Measurements from ENCODE around the gene HACD3.
"Not testable (repeated sequence)": the region's sequence is repeated elsewhere in the genome, so short reads cannot be mapped to it uniquely, and the experiment has no call there.

The HACD3 gene

DNA sequence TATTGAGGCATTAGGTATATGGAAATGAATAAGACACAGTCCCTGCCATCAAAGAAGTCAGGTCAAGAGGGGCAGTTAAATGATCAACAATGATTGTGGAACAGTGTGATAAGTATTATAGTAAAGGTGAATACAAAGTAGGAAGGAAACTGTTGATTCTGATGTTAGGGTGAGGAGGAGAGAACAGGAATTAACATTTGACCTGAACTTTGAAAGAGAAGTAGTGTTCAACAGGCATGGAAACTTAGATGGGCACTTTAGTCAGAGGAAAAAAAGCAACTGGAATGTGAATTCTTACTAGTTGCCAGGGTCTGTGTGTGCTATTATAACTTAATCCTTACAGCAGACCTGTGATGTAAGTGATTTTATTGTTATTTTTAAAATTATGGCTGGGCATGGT, 17.6 kb downstream of the HACD3 start:
- no peak for FAIRE-seq
- no peak for DNase-seq (ENCODE audit: extremely low spot score, insufficient read length, low read depth)

DNA sequence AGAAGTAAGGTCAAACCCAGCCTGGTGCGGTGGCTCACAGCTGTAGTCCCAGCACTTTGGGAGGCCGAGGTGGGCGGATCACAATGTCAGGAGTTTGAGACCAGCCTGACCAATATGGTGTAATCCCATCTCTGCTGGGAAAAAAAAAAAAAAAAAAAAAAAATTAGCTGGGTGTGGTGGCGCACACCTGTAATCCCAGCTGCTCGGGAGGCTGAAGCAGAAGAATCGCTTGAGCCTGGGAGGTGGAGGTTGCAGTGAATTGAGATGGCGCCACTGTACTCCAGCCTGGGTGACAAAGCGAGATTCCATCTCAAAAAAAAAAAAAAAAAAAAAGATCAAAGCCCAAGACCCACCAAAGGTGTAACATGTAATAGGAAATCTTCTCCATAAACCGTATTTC, 19.0 kb downstream of the HACD3 start:
- not testable (repeated sequence) for DNase-seq (ENCODE audit: extremely low spot score, insufficient read length, low read depth); FAIRE-seq

- DNase-seq (ENCODE audit: extremely low spot score, insufficient read length, low read depth) (no peak), FAIRE-seq (no peak)
Observed at GRCh38 chr15:65550681-65551098, 20.4 kb downstream of the HACD3 start.

GRCh38 chr15:65551183-65551582, 20.9 kb downstream of the HACD3 start:
- FAIRE-seq: no peak
- no peak for DNase-seq (ENCODE audit: extremely low spot score, insufficient read length, low read depth)

GRCh38 chr15:65552851-65553250, 22.6 kb downstream of the HACD3 start:
- FAIRE-seq: not testable (repeated sequence)

GRCh38 chr15:65553691-65554090, 23.4 kb downstream of the HACD3 start:
- no peak for FAIRE-seq
- DNase-seq (ENCODE audit: extremely low spot score, insufficient read length, low read depth): no peak

More at GRCh38 chr15:65552851-65553250, 22.6 kb downstream of the HACD3 start:
- not testable (repeated sequence) for DNase-seq (ENCODE audit: extremely low spot score, insufficient read length, low read depth)

GRCh38 chr15:65556622-65557021, 26.4 kb downstream of the HACD3 start:
- no peak for FAIRE-seq
- DNase-seq (ENCODE audit: extremely low spot score, insufficient read length, low read depth): no peak

- FAIRE-seq: no peak
- no peak for DNase-seq (ENCODE audit: extremely low spot score, insufficient read length, low read depth)
Observed at GRCh38 chr15:65558336-65558735, 28.1 kb downstream of the HACD3 start.

GRCh38 chr15:65558997-65559760, 28.9 kb downstream of the HACD3 start:
- DNase-seq (ENCODE audit: extremely low spot score, insufficient read length, low read depth) (no peak), FAIRE-seq (no peak)

DNA sequence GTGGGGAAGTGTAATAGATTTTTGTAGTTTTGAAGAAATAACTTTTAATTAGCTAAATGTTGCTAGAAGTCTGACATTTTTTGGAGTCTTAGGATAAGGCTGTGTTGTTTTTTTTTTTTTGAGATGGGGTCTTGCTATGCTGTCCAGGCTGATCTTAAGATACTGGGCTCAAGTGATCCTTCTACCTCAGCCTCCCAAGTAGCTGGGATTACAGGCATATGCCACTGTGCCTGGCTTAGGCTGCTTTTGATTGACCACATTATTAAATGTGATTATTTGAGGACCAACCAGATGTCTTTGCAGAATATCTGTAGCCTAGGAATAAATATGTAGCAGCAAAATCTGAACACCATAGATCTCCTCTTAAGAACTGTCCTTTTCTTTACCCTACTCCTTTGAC, 29.7 kb downstream of the HACD3 start:
- DNase-seq (ENCODE audit: extremely low spot score, insufficient read length, low read depth): no peak
- no peak for FAIRE-seq

DNA sequence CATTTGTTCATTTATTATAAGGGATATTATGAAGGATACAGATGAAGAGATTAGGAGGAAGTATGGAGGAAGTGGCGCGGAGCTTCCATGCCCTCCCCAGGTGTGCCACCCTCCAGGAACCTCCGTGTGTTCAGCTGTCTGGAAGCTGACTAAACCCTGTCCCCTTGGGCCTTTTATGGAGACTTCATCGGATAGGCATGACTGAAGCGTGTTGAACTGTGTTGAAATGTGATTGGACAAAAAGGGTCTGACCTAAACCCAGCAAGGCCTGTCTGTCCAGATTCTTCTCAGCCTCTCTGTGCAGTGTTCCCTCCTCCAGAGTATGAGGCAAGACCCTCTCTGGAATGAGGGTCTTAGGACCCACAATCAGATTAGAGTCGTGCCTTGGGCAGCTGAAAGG, 31.7 kb downstream of the HACD3 start:
- FAIRE-seq: no peak
- no peak for DNase-seq (ENCODE audit: extremely low spot score, insufficient read length, low read depth)

- FAIRE-seq (no peak), DNase-seq (ENCODE audit: extremely low spot score, insufficient read length, low read depth) (no peak)
Observed at GRCh38 chr15:65569728-65570127, 39.5 kb downstream of the HACD3 start.

DNA sequence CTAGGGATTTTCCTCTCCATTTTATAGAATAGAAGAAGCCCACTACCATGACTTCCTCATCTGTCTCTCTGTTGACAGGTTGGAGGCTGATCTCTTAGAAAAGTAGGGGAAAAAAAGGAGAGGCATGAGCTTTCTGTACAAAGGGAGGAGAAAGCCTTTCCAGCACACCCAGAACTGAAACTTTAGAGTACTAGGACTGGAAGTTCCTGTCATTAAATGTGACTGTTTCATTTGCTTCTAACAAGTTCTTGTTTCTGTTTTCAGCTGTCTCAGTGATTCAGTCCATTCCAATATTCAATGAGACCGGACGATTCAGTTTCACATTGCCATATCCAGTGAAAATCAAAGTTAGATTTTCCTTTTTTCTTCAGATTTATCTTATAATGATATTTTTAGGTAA, 41.7 kb downstream of the HACD3 start:
- DNase-seq (ENCODE audit: extremely low spot score, insufficient read length, low read depth): no peak
- no peak for FAIRE-seq

DNA sequence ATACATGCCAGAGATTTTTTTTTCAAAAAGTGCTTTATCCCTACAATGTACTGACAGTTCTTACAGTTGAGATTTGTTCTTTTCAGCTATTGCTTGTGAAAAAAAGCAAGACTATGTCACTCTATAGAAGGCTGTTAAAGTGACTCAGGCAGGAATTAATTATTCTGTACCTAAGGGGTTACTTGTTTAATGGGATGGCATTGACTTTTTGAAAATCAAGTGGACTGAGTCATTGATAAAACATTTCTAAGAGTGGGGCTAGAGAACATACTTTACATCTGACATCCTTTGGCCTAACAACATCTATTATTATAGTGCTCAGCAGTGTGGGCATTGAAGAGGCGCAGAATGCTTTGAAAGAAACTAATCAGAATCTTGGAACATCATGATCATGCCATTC, 46.4 kb downstream of the HACD3 start:
- FAIRE-seq: no peak
- no peak for DNase-seq (ENCODE audit: extremely low spot score, insufficient read length, low read depth)

DNA sequence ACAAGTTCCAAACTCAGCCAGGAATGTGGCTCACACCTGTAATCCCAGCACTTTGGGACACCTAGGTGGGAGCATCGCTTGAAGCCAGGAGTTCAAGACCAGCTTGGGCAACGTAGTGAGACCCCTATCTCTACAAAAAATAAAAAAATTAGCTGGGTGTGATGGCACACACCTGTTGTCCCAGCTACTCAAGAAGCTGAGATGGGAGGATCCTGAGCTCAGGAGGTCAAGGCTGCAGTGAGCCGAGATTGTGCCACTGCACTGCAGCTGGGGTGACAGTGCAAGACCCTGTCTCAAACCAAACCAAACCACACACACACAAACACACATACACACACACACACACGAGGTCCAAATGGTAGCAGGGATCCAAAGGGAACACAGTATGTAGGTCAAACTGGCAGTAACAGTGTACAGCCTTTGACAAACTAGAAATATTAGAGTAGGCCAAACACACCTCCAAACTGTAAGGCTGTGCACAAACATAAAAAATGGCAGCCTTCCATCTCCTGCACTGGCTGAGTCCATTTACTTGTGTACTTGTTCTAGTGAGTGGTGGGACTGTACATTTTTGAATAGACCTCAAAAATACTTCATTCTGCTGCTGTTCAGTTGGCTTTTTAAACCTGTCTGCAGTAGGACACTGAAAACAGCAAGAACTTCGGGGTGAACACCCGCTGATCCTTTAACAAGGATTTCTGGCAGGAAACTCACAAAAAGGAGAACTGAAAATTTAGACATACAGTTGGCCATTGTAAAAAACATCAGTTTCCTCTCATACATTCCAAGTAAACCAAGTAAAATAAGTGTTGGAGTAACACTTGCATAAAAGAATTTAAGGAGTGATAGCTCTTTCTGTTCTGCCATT, 47.1 kb downstream of the HACD3 start:
- no peak for DNase-seq (ENCODE audit: extremely low spot score, insufficient read length, low read depth)
- no peak for FAIRE-seq

DNA sequence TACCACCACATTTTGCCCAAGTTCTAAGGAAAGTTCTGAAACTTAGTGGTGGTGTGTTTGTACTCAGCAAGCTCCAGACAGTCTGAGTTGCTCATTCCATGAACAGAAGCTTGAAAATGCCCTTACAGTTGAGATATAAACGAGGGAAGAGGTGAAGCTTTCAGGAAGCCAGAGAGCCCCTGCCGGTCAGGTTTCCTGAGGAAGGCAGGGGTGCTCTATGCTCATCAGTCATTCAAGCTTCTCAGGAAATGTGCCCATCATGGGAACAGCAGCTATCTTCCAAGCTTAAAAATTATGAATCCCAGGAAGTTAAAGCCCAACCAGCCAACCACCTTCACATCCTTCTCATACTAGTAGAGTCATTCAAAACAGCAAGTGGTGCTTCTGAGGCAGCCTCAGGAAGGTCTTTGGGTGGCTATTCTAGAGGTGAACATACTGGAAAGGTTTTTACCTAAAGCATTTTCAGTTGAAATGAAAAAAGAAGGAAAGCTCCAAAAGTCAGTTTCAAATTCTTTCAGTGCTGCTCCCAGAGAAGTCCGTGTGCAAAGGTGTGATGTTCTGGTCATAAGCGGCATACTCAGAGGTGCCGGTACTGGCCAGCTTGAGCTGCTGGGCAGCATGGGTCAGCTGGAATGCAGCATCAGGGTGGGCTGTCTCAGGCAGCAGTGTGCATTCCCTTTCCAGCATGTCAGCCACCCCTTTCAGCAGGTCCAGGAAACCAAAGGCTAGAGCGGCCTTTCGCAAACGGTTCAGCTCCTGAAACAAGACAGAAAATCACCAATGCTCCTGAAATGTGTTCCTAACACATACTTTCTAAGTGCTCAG, 48.9 kb downstream of the HACD3 start:
- FAIRE-seq: no peak
- no peak for DNase-seq (ENCODE audit: extremely low spot score, insufficient read length, low read depth)

- DNase-seq (ENCODE audit: extremely low spot score, insufficient read length, low read depth) (no peak), FAIRE-seq (no peak)
Observed at GRCh38 chr15:65579762-65580161, 49.5 kb downstream of the HACD3 start.

GRCh38 chr15:65580287-65580686, 50.0 kb downstream of the HACD3 start:
- FAIRE-seq: no peak
- no peak for DNase-seq (ENCODE audit: extremely low spot score, insufficient read length, low read depth)

DNA sequence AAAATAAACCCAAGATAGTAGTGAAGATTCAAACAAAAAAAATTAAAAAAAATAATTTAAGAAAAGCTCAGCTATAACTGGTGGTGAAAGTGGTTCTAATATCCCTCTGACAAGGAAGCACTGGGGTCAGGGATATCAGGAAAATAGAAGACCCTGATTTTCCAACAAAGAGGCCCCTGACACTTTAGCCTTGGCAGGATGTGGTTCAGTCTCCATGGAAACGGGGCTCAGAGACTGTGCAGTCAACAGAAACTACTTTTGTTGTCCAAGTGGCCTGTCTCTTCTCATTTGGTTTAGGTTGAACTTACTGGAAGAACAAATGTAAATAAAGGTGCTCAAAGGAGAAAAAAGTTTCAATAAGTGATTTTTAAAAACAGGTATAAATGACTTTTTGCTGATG, 53.4 kb downstream of the HACD3 start:
- FAIRE-seq (peak; percentile 76), DNase-seq (ENCODE audit: extremely low spot score, insufficient read length, low read depth) (peak; percentile 15)

GRCh38 chr15:65584241-65584640, 54.0 kb downstream of the HACD3 start:
- FAIRE-seq: no peak
- DNase-seq (ENCODE audit: extremely low spot score, insufficient read length, low read depth): no peak

Data from GM18507 (cell line).